ENCODE measurements around the gene RHOB. TPM values are rescaled to one million over a fixed set of nuclear protein-coding genes. Genes with fewer than 3 reads are reported as not detected.

RHOB gene
- total and polyA plus RNA-seq, 2 donors (not counting 1 experiment from before 2014, with no cell fraction given): 63.0 to 1,037 TPM

- ATAC-seq (ENCODE audit: low read depth) (no peak), DNase-seq (no peak)
- no peaks in the 10 kb centered on the region for H3K79me2 ChIP-seq (ENCODE audit: control insufficient read depth, insufficient read depth, low read length)
- no peak overlapping the region for H3K9ac ChIP-seq (ENCODE audit: low read length)
- no peak overlapping the region for H3K27ac Mint-ChIP-seq
- H3K4me3 Mint-ChIP-seq: no peak overlapping the region
- H3K9me3 ChIP-seq (ENCODE audit: control extremely low read depth in 1 of 3, control insufficient read depth in 2 of 3, insufficient read depth in 1 of 3, low read length in 2 of 3): no peaks in the 10 kb centered on the region
- H3K27ac ChIP-seq (ENCODE audit: low read length in 2 of 2): no peak overlapping the region
- POLR2A ChIA-PET: interaction anchor here (0.6 kb wide), 1 partner anchor 50 kb away, joined by 4 read pairs; no protein-coding TSS in a partner anchor
- peaks cover 0 to 6% (median under 1%) of the 10 kb centered on the region in 4 experiments for H3K27me3 ChIP-seq (replicated peaks in 1 of 4; ENCODE audit: control extremely low read depth in 1 of 4, control insufficient read depth in 3 of 4, insufficient read depth in 4 of 4, low read length in 3 of 4)
- CTCF ChIA-PET: interaction anchor here (1.3 to 2.1 kb wide), 2 partner anchors 12 to 243 kb away, joined by 3 to 4 read pairs; no protein-coding TSS in a partner anchor
- H3K9me3 Mint-ChIP-seq (ENCODE audit: insufficient read depth): no peaks in the 10 kb centered on the region
- no peak overlapping the region for H2AFZ ChIP-seq (ENCODE audit: insufficient read depth, low read depth, low read length, poor library complexity, severe bottlenecking)
- TF ChIP-seq, protein P1, sequence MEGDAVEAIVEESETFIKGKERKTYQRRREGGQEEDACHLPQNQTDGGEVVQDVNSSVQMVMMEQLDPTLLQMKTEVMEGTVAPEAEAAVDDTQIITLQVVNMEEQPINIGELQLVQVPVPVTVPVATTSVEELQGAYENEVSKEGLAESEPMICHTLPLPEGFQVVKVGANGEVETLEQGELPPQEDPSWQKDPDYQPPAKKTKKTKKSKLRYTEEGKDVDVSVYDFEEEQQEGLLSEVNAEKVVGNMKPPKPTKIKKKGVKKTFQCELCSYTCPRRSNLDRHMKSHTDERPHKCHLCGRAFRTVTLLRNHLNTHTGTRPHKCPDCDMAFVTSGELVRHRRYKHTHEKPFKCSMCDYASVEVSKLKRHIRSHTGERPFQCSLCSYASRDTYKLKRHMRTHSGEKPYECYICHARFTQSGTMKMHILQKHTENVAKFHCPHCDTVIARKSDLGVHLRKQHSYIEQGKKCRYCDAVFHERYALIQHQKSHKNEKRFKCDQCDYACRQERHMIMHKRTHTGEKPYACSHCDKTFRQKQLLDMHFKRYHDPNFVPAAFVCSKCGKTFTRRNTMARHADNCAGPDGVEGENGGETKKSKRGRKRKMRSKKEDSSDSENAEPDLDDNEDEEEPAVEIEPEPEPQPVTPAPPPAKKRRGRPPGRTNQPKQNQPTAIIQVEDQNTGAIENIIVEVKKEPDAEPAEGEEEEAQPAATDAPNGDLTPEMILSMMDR (IDR thresholded peaks at IDR 0.05): no peak
- no peak for TF ChIP-seq EZH2 (IDR thresholded peaks at IDR 0.05; ENCODE audit: borderline replicate concordance, insufficient read depth, low read depth, low read length, poor library complexity, severe bottlenecking)
- H3K4me1 Mint-ChIP-seq: no peaks in the 10 kb centered on the region
- no peak overlapping the region for H3K4me2 ChIP-seq (replicated peaks; ENCODE audit: low read depth, low read length, poor library complexity, severe bottlenecking)
- H3K4me1 ChIP-seq (ENCODE audit: control insufficient read depth in 2 of 2, insufficient read depth in 2 of 2, low read length in 2 of 2): no peaks in the 10 kb centered on the region
- H3K4me3 ChIP-seq (ENCODE audit: control extremely low read depth in 1 of 5, extremely low read depth in 1 of 5, insufficient read depth in 1 of 5, low read depth in 2 of 5, low read length in 4 of 5): no peak overlapping the region
- no peaks in the 10 kb centered on the region for H3K36me3 ChIP-seq (replicated peaks in 1 of 2; ENCODE audit: control extremely low read depth in 1 of 2, control insufficient read depth in 1 of 2, extremely low read depth in 1 of 2, insufficient read depth in 2 of 2, low read length in 1 of 2)
- intact Hi-C loops (cut with micrococcal nuclease): no loop called here
- WGBS (ENCODE audit: insufficient coverage): 89% methylated on average over 1 of the region's 7 CpGs
- H4K20me1 ChIP-seq (ENCODE audit: control insufficient read depth, insufficient read depth, low read length, poor library complexity, severe bottlenecking): no peaks in the 10 kb centered on the region
- peaks cover 21% of the 10 kb centered on the region for H3K27me3 Mint-ChIP-seq
These were observed 47.8 kb upstream of the RHOB start for GRCh38 chr2:20398956-20399567.

DNA sequence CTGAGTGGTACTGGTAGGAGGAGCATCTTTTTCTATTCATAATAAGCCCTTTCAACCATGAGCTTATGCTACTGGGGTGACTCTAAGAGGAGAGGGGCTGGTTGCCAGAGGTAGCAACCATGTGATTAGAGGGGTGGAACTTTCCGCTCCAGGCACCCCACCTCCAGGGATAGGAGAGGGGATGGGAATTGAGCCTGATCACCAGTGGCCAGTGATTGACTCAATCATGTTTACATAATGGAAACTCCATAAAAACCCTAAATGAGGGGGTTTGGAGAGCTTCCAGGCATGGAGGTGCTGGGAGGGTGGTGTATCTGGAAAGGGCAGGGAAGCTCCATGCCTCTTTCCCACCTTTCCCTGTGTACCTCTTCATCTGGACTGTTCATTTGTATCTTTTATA lies 46.6 kb upstream of the RHOB start:
- H3K27me3 ChIP-seq (replicated peaks in 1 of 4; ENCODE audit: control extremely low read depth in 1 of 4, control insufficient read depth in 3 of 4, insufficient read depth in 4 of 4, low read length in 3 of 4): peaks cover 0 to 6% (median under 1%) of the 10 kb centered on the region in 4 experiments
- no peaks in the 10 kb centered on the region for H4K20me1 ChIP-seq (ENCODE audit: control insufficient read depth, insufficient read depth, low read length, poor library complexity, severe bottlenecking)
- intact Hi-C loops (cut with micrococcal nuclease): no loop called here
- H3K9me3 ChIP-seq (ENCODE audit: control extremely low read depth in 1 of 3, control insufficient read depth in 2 of 3, insufficient read depth in 1 of 3, low read length in 2 of 3): no peaks in the 10 kb centered on the region
- WGBS (ENCODE audit: insufficient coverage): no CpG with 5 or more reads among the region's 1 CpG
- POLR2A ChIA-PET: no interaction called here
- no peak overlapping the region for H2AFZ ChIP-seq (ENCODE audit: insufficient read depth, low read depth, low read length, poor library complexity, severe bottlenecking)
- CTCF ChIA-PET: interaction anchor here (0.9 to 1.1 kb wide), 2 partner anchors 11 to 74 kb away, joined by 3 to 4 read pairs; no protein-coding TSS in a partner anchor
- no peak overlapping the region for H3K9ac ChIP-seq (ENCODE audit: low read length)
- DNase-seq: no peak
- H3K79me2 ChIP-seq (ENCODE audit: control insufficient read depth, insufficient read depth, low read length): no peaks in the 10 kb centered on the region
- Mint-ChIP-seq H3K27ac (no peak overlapping the region), H3K4me1 (no peaks in the 10 kb centered on the region), H3K9me3 (ENCODE audit: insufficient read depth) (no peaks in the 10 kb centered on the region), H3K27me3 (peaks cover 13% of the 10 kb centered on the region), H3K4me3 (no peak overlapping the region)
- H3K27ac ChIP-seq (ENCODE audit: low read length in 2 of 2): no peak overlapping the region
- TF ChIP-seq EZH2 (IDR thresholded peaks at IDR 0.05; ENCODE audit: borderline replicate concordance, insufficient read depth, low read depth, low read length, poor library complexity, severe bottlenecking): no peak
- TF ChIP-seq, protein P1 (IDR thresholded peaks at IDR 0.05): no peak
- H3K36me3 ChIP-seq (replicated peaks in 1 of 2; ENCODE audit: control extremely low read depth in 1 of 2, control insufficient read depth in 1 of 2, extremely low read depth in 1 of 2, insufficient read depth in 2 of 2, low read length in 1 of 2): no peaks in the 10 kb centered on the region
- H3K4me3 ChIP-seq (ENCODE audit: control extremely low read depth in 1 of 5, extremely low read depth in 1 of 5, insufficient read depth in 1 of 5, low read depth in 2 of 5, low read length in 4 of 5): no peak overlapping the region
- no peak for ATAC-seq (ENCODE audit: low read depth)
- no peaks in the 10 kb centered on the region for H3K4me1 ChIP-seq (ENCODE audit: control insufficient read depth in 2 of 2, insufficient read depth in 2 of 2, low read length in 2 of 2)
- H3K4me2 ChIP-seq (replicated peaks; ENCODE audit: low read depth, low read length, poor library complexity, severe bottlenecking): no peak overlapping the region
